GM19395 (cell line): ENCODE data around the gene KLHL30.

Source experiments
- ATAC-seq: cut with Tn5 transposase; IDR thresholded peaks from one replicate; pipeline ENCODE4 v1.9.1; 2021; ENCODE audit warnings: mild to moderate bottlenecking, moderate library complexity; ENCODE audit not compliant: unreplicated experiment

The KLHL30 gene

GRCh38 chr2:238144262-238144661, 5.8 kb downstream of the KLHL30 start:
- ATAC-seq: no peak

- no peak for ATAC-seq
Measured at GRCh38 chr2:238145046-238145445, 6.6 kb downstream of the KLHL30 start.

GRCh38 chr2:238145851-238146250, 7.4 kb downstream of the KLHL30 start:
- ATAC-seq: no peak

GRCh38 chr2:238146884-238147544, 8.5 kb downstream of the KLHL30 start:
- ATAC-seq: no peak

- ATAC-seq: no peak
Measured at GRCh38 chr2:238148981-238149380, 10.5 kb downstream of the KLHL30 start.

GRCh38 chr2:238149841-238150572, 11.5 kb downstream of the KLHL30 start:
- no peak for ATAC-seq

- ATAC-seq: no peak
Measured at GRCh38 chr2:238150686-238151085, 12.2 kb downstream of the KLHL30 start.

GRCh38 chr2:238151205-238151604, 12.7 kb downstream of the KLHL30 start:
- no peak for ATAC-seq

GRCh38 chr2:238151628-238152235, 13.3 kb downstream of the KLHL30 start:
- no peak for ATAC-seq

GRCh38 chr2:238152771-238153688, 14.6 kb downstream of the KLHL30 start:
- no peak for ATAC-seq

- ATAC-seq: no peak
Measured at GRCh38 chr2:238154570-238154969, 16.1 kb downstream of the KLHL30 start.

- ATAC-seq: no peak
Measured at GRCh38 chr2:238155051-238155760, 16.7 kb downstream of the KLHL30 start.

- no peak for ATAC-seq
Measured at GRCh38 chr2:238155761-238156694, 17.6 kb downstream of the KLHL30 start.

- no peak for ATAC-seq
Measured at GRCh38 chr2:238157506-238158017, 19.1 kb downstream of the KLHL30 start.

- ATAC-seq: no peak
Measured at GRCh38 chr2:238158018-238158508, 19.6 kb downstream of the KLHL30 start.

- ATAC-seq: no peak
Measured at GRCh38 chr2:238158509-238159070, 20.1 kb downstream of the KLHL30 start, which contains the start of gene ERFE. Gene ERFE (plus strand): TSS chr2:238158970. CDS start chr2:238159008, 38 bp downstream.

GRCh38 chr2:238159071-238159539, 20.6 kb downstream of the KLHL30 start:
- no peak for ATAC-seq

- ATAC-seq: no peak
Measured at GRCh38 chr2:238159661-238160205, 21.3 kb downstream of the KLHL30 start.
